Smooth muscle cell (in vitro differentiated cells): ENCODE measurements around the gene INO80. TPM values are rescaled to one million over a fixed set of nuclear protein-coding genes. Genes with fewer than 3 reads are reported as not detected.

Experiments
- DNase-seq: peaks from one replicate; lab custom pipeline; 2025; ENCODE audit not compliant: unreplicated experiment; lab: John Stamatoyannopoulos, UW
- H2AFZ ChIP-seq: fragments of 200-600 bp; sonication (generic); 2 replicates; pipeline ENCODE4 v1.6.0; 2016; ENCODE audit warnings: antibody characterized with exemption, low read depth, mild to moderate bottlenecking
- H3F3A ChIP-seq: fragments of 200-600 bp; sonication (generic); 2 replicates; pipeline ENCODE4 v1.6.0; 2017; ENCODE audit warnings: antibody characterized with exemption, low read depth
- H3K27ac ChIP-seq: fragments of 200-600 bp; sonication (generic); 2 replicates; pipeline ENCODE4 v1.5.1; 2016; ENCODE audit warnings: low read depth, mild to moderate bottlenecking
- H3K27me3 ChIP-seq: fragments of 200-600 bp; sonication (generic); 2 replicates; pipeline ENCODE4 v1.6.1; 2016; ENCODE audit warnings: low read depth, mild to moderate bottlenecking
- H3K36me3 ChIP-seq: fragments of 200-600 bp; sonication (generic); 2 replicates; pipeline ENCODE4 v1.5.1; 2016; ENCODE audit warnings: low read depth
- H3K4me1 ChIP-seq: fragments of 200-600 bp; sonication (generic); 2 replicates; pipeline ENCODE4 v1.5.1; 2016; ENCODE audit warnings: low read depth
- H3K4me2 ChIP-seq: fragments of 200-600 bp; sonication (generic); 2 replicates; pipeline ENCODE4 v1.6.0; 2016; ENCODE audit warnings: mild to moderate bottlenecking
- H3K4me3 ChIP-seq: fragments of 200-600 bp; sonication (generic); 2 replicates; pipeline ENCODE4 v1.5.1; 2016; ENCODE audit warnings: mild to moderate bottlenecking
- H3K79me2 ChIP-seq: fragments of 200-600 bp; sonication (generic); 2 replicates; pipeline ENCODE4 v1.6.0; 2016; ENCODE audit warnings: low read depth, mild to moderate bottlenecking
- H3K9ac ChIP-seq: fragments of 200-600 bp; sonication (generic); 2 replicates; pipeline ENCODE4 v1.6.0; 2016; ENCODE audit warnings: low read depth
- H3K9me3 ChIP-seq: fragments of 200-600 bp; sonication (generic); replicated peaks from 2 replicates; pipeline ENCODE4 v1.5.1; 2016; ENCODE audit warnings: low read depth
- H4K20me1 ChIP-seq: fragments of 200-600 bp; sonication (generic); 2 replicates; pipeline ENCODE4 v1.6.0; 2016; ENCODE audit warnings: low read depth
- WGBS: methylation state at CpG from one replicate; pipeline ENCODE4 v1.1.7; 2016; ENCODE audit warnings: low lambda C conversion rate; 5-methylcytosine and 5-hydroxymethylcytosine counted together
- polyA plus RNA-seq: library from polyadenylated mRNA; unstranded; fragments of >200 nt; fragmentation: Nextera tagmentation; extraction: Ambion mirVana; gene quantifications from 2 replicates; pipeline ENCODE4 v1.2.1, GENCODE V29; 2016
- total RNA-seq: library from RNA; depleted of rRNA; stranded (reverse); fragments of >200 nt; gene quantifications from 2 replicates; pipeline ENCODE4 v1.2.3, GENCODE V29; 2014
- TF ChIP-seq, protein P1 (sequence below): fragments of 200-600 bp; sonication (generic); IDR thresholded peaks from 2 replicates; pipeline ENCODE4 v1.5.1; 2017; ENCODE audit warnings: borderline replicate concordance, mild to moderate bottlenecking, antibody characterized with exemption; ENCODE audit not compliant: insufficient read depth, poor library complexity, severe bottlenecking

The INO80 gene
- total and polyA plus RNA-seq, 2 experiments from 2014 or later: 4.4 to 8.3 TPM

GRCh38 chr15:40943764-40944365 lies 172.2 kb downstream of the INO80 start:
- H3F3A ChIP-seq: peaks cover 8% of the 10 kb centered on the region
- H3K27me3 ChIP-seq: no peaks in the 10 kb centered on the region
- WGBS: 96% methylated on average over 9 of the region's 9 CpGs
- H3K27ac ChIP-seq: no peak overlapping the region
- no peaks in the 10 kb centered on the region for H3K79me2 ChIP-seq
- H3K4me2 ChIP-seq: no peak overlapping the region
- no peaks in the 10 kb centered on the region for H3K36me3 ChIP-seq
- H4K20me1 ChIP-seq: no peaks in the 10 kb centered on the region
- H3K4me3 ChIP-seq: no peak overlapping the region
- DNase-seq: no peak
- H3K9ac ChIP-seq: no peak overlapping the region
- TF ChIP-seq, protein P1, sequence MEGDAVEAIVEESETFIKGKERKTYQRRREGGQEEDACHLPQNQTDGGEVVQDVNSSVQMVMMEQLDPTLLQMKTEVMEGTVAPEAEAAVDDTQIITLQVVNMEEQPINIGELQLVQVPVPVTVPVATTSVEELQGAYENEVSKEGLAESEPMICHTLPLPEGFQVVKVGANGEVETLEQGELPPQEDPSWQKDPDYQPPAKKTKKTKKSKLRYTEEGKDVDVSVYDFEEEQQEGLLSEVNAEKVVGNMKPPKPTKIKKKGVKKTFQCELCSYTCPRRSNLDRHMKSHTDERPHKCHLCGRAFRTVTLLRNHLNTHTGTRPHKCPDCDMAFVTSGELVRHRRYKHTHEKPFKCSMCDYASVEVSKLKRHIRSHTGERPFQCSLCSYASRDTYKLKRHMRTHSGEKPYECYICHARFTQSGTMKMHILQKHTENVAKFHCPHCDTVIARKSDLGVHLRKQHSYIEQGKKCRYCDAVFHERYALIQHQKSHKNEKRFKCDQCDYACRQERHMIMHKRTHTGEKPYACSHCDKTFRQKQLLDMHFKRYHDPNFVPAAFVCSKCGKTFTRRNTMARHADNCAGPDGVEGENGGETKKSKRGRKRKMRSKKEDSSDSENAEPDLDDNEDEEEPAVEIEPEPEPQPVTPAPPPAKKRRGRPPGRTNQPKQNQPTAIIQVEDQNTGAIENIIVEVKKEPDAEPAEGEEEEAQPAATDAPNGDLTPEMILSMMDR: no peak
- no peak overlapping the region for H2AFZ ChIP-seq
- no peaks in the 10 kb centered on the region for H3K9me3 ChIP-seq
- H3K4me1 ChIP-seq: peaks cover 5% of the 10 kb centered on the region

GRCh38 chr15:40942878-40943277 lies 173.2 kb downstream of the INO80 start:
- no peak overlapping the region for H3K9ac ChIP-seq

DNA sequence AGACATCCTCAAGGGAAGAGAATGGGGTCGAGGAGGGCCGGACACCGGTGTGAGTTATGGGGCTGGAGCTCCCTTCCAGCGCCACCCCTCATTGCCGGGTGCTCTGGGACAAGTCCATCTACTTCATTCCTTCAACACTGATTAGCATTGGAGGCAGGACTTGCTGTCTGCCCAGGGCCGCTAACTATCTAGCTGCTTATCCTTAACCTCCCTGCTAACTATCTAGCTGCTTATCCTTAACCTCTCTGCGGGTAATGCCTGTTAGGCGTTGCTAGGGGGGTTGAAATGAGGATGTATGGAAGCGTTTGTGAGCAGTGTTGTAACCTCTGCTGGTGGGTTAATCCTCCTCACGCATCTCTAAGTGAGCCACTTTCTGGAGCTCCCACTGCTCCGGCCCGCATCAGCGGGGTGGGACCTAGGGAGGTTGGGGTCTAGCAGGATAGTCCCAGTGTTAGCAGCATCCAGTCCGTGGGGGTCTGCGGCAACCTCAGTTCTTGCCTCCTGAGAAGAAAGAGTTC lies 173.7 kb downstream of the INO80 start:
- TF ChIP-seq, protein P1: no peak
- DNase-seq: no peak
- no peak overlapping the region for H3K27ac ChIP-seq
- peak overlapping the region; percentile 88 for H3K4me2 ChIP-seq
- no peaks in the 10 kb centered on the region for H3K27me3 ChIP-seq
- peak overlapping the region; percentile 31 for H3K9ac ChIP-seq
- H3K4me3 ChIP-seq: peak overlapping the region; percentile 67
- WGBS: 50% methylated on average over 15 of the region's 15 CpGs
- H3F3A ChIP-seq: peaks cover 8% of the 10 kb centered on the region
- peak overlapping the region; percentile 91 for H2AFZ ChIP-seq
- H4K20me1 ChIP-seq: no peaks in the 10 kb centered on the region
- H3K36me3 ChIP-seq: no peaks in the 10 kb centered on the region
- no peaks in the 10 kb centered on the region for H3K9me3 ChIP-seq
- H3K79me2 ChIP-seq: no peaks in the 10 kb centered on the region
- H3K4me1 ChIP-seq: peaks cover 5% of the 10 kb centered on the region

More at GRCh38 chr15:40942878-40943277, 173.2 kb downstream of the INO80 start:
- Histone ChIP-seq H3K27me3 (no peaks in the 10 kb centered on the region), H3F3A (peaks cover 8% of the 10 kb centered on the region), H3K79me2 (no peaks in the 10 kb centered on the region), H3K36me3 (no peaks in the 10 kb centered on the region), H4K20me1 (no peaks in the 10 kb centered on the region), H3K27ac (no peak overlapping the region), H3K4me2 (peak overlapping the region; percentile 88), H3K9me3 (no peaks in the 10 kb centered on the region), H2AFZ (peak overlapping the region; percentile 91), H3K4me1 (peaks cover 5% of the 10 kb centered on the region), H3K4me3 (no peak overlapping the region)
- WGBS: 98% methylated on average over 12 of the region's 12 CpGs
- TF ChIP-seq, protein P1: no peak
- DNase-seq: no peak
